Ovary (tissue), 9 donors: Measurements from ENCODE around the gene KRT78. TPM values are rescaled to one million over a fixed set of nuclear protein-coding genes. Genes with fewer than 3 reads are reported as not detected.

Experiments
- DNase-seq, 5 donors: peaks; one replicate each; pipeline ENCODE4 v3.0.0-alpha.2; 2019 to 2020
- H3K27ac ChIP-seq, 2 donors: fragments of 200-600 bp; one replicate each; pipeline versions ENCODE4 v1.5.1 to v1.8.0; 2019 to 2022
- H3K27me3 ChIP-seq: fragments of 200-600 bp; one replicate; pipeline ENCODE4 v1.8.0; 2022
- H3K36me3 ChIP-seq: fragments of 200-600 bp; sonication (generic); one replicate; pipeline ENCODE4 v1.5.1; 2019
- H3K4me1 ChIP-seq: one replicate; pipeline ENCODE4 v1.8.1; 2013; ENCODE audit warnings: mild to moderate bottlenecking, moderate library complexity; ENCODE audit not compliant: insufficient read depth
- H3K4me3 ChIP-seq: fragments of 200-600 bp; sonication (generic); one replicate; pipeline ENCODE4 v1.5.1; 2017
- H3K9me3 ChIP-seq, 2 donors: fragments of 200-600 bp in 1 of 2; sonication (generic) in 1 of 2; one replicate each; pipeline versions ENCODE4 v1.5.1 to v1.8.1; 2013 to 2019; ENCODE audit warnings: mild to moderate bottlenecking in 1 of 2, moderate library complexity in 1 of 2
- CTCF ChIP-seq, 3 donors: fragments of 450-650 bp in 2 of 3; fragments of 200-600 bp in 1 of 3; IDR thresholded peaks; one replicate each; pipeline versions ENCODE4 v1.5.1 to v1.8.0; 2016 to 2022; ENCODE audit warnings: antibody characterized with exemption in 3 of 3, mild to moderate bottlenecking in 1 of 3
- EP300 ChIP-seq: sonication (generic); formaldehyde crosslinking; IDR thresholded peaks from one replicate; pipeline ENCODE4 v1.6.1; 2017; ENCODE audit warnings: antibody characterized with exemption
- POLR2A ChIP-seq: fragments of 450-650 bp; IDR thresholded peaks from one replicate; pipeline ENCODE4 v1.6.1; 2017; ENCODE audit warnings: antibody characterized with exemption, mild to moderate bottlenecking, moderate library complexity
- WGBS, 3 donors: extraction: QIAGEN DNeasy Blood & Tissue Kit in 1 of 3; methylation state at CpG; one replicate each; pipeline versions ENCODE4 v1.1.5 to v1.1.7; 2013 to 2017; 5-methylcytosine and 5-hydroxymethylcytosine counted together
- intact Hi-C, 4 donors: fragments of 100-400 bp; cut with DNase I; formaldehyde crosslinking; loops; one replicate each; pipeline versions ENCODE4 v1.11.0 to v1.15.1; 2022 to 2023
- polyA plus RNA-seq, 2 donors: library from polyadenylated mRNA; stranded (reverse); fragments of 200-250 nt in 1 of 2; fragments of 350-450 nt in 1 of 2; fragmentation: Illumina TruSeq in 1 of 2; extraction: RNeasy Lipid Tissue Mini Kit (QIAGEN cat#74804) in 1 of 2; gene quantifications; one replicate each; pipeline ENCODE4 v1.2.3, GENCODE V29; 2013 to 2014
- total RNA-seq, 7 donors: library from RNA; depleted of rRNA in 2 of 7; stranded (reverse); fragments of >200 nt in 2 of 7; fragmentation: NEBNext Ultra II Directional in 3 of 7; extraction: Animal tissue kit (Norgen Biotek cat#: 25700) in 3 of 7; gene quantifications; one replicate each; pipeline versions ENCODE4 v1.1.0 to v1.2.4, GENCODE V29; 2016 to 2023
- donor health status: DM: no; HTN: no; CAD: no; lungs with moderate emphysema.
- donor health status: DM: no; HTN: no; CAD: no.
- donor health status: Bipolar disorder and iron deficiency.
- donor health status: DM: yes; HTN: yes; CAD: no.
- donor health status: DM: no; HTN: no; CAD: no.
- donor health status: DM: yes; HTN: yes; CAD: no.

The KRT78 gene
- total and polyA plus RNA-seq, 9 donors = 0.46 TPM; not detected in 8

DNA sequence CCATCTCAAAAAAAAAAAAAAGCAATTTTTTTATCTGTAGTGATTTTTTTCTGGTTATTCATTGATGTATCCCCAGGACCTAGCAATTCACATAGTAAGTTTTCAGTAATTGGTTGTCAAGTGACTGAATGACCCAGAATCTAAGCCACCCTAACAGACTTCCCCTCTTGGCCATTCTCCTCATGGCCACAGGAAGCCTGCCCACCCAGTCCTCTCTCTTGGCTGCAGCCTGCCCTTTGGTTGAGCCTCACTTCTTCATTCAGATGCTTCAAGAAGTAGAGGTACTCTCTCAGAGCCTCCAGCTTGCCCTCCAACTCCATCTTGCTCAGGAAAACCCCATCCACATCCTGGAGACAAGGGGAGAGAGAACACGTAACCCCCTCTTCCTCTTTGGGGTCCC lies 2.8 kb downstream of the KRT78 start:
- intact Hi-C loops = no loop called here
- Histone ChIP-seq H3K27me3 (no peaks in the 10 kb centered on the region), H3K4me3 (no peak overlapping the region), H3K4me1 (no peaks in the 10 kb centered on the region), H3K36me3 (no peaks in the 10 kb centered on the region), H3K9me3 (no peaks in the 10 kb centered on the region), H3K27ac (no peak overlapping the region)
- TF ChIP-seq EP300 (no peak), POLR2A (no peak), CTCF (IDR thresholded peaks at IDR 0.05) (no peak)
- DNase-seq = no peak
- 57 to 85% (median 77%) methylated on average over 1 of the region's 1 CpG for WGBS, 3 donors

DNA sequence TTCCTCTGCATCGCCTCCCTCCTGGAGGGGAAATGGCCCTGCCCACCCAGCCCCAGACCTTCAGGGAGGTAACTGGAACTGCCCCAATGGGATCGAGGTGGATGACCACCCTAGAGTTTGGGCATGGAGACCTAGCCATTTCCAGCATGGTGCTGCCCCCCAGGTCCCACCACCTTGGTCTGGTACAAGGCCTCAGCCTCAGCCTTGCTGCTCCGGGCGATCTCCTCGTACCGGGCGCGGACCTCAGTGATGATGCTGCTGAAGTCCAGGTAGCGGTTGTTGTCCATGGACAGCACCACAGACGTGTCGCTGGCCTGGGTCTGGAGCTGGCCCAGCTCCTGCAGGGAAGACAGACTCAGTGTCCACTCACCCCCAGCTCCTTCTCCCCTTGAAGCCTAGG lies 4.4 kb downstream of the KRT78 start:
- Histone ChIP-seq H3K36me3 (no peaks in the 10 kb centered on the region), H3K27ac (no peak overlapping the region), H3K27me3 (no peaks in the 10 kb centered on the region), H3K9me3 (no peaks in the 10 kb centered on the region), H3K4me3 (no peak overlapping the region), H3K4me1 (no peaks in the 10 kb centered on the region)
- intact Hi-C loops = no loop called here
- no peak for DNase-seq
- WGBS, 3 donors = 86 to 89% (median 89%) methylated on average over 8 to 11 of the region's 11 CpGs
- TF ChIP-seq POLR2A (no peak), EP300 (no peak), CTCF (IDR thresholded peaks at IDR 0.05) (no peak)

GRCh38 chr12:52839436-52840105 lies 9.2 kb downstream of the KRT78 start:
- Histone ChIP-seq H3K36me3 (no peaks in the 10 kb centered on the region), H3K27me3 (no peaks in the 10 kb centered on the region), H3K4me1 (no peaks in the 10 kb centered on the region), H3K4me3 (no peak overlapping the region), H3K27ac (no peak overlapping the region), H3K9me3 (no peaks in the 10 kb centered on the region)
- TF ChIP-seq EP300 (no peak), POLR2A (no peak), CTCF (IDR thresholded peaks at IDR 0.05) (no peak)
- WGBS, 3 donors = 67 to 75% (median 71%) methylated on average over 18 of the region's 18 CpGs
- DNase-seq = no peak
- intact Hi-C loops = no loop called here

GRCh38 chr12:52838609-52839435 lies 10.0 kb downstream of the KRT78 start:
- Histone ChIP-seq H3K36me3 (no peaks in the 10 kb centered on the region), H3K9me3 (no peaks in the 10 kb centered on the region), H3K4me3 (no peak overlapping the region), H3K27me3 (no peaks in the 10 kb centered on the region), H3K27ac (no peak overlapping the region), H3K4me1 (no peaks in the 10 kb centered on the region)
- WGBS, 3 donors = 38 to 49% (median 38%) methylated on average over 14 of the region's 14 CpGs
- intact Hi-C loops = no loop called here
- no peak for TF ChIP-seq EP300
- TF ChIP-seq POLR2A = no peak
- TF ChIP-seq CTCF (IDR thresholded peaks at IDR 0.05) = no peak
- DNase-seq = no peak
